GM23338 (cell line): ENCODE data around the gene C2orf81. TPM values are rescaled to one million over a fixed set of nuclear protein-coding genes. Genes with fewer than 3 reads are reported as not detected.
A peak's percentile ranks its signal among the peaks of the same experiment; 100 is the strongest.

Experiments
- ATAC-seq: fragments of 200-7000 bp; cut with Tn5 transposase; 3 replicates; pipeline ENCODE4 v1.9.1; 2020
- DNase-seq: peaks from one replicate; pipeline ENCODE4 v3.0.0-alpha.2; 2015; ENCODE audit warnings: low spot score
- H2AFZ ChIP-seq: fragments of 200-600 bp; sonication (generic); 2 replicates; pipeline ENCODE4 v1.8.0; 2016; ENCODE audit warnings: antibody characterized with exemption, mild to moderate bottlenecking, moderate library complexity
- H3F3A ChIP-seq: fragments of 200-600 bp; sonication (generic); replicated peaks from 2 replicates; pipeline ENCODE4 v1.8.0; 2017; ENCODE audit warnings: antibody characterized with exemption, mixed run types, low read depth
- H3K27ac ChIP-seq: fragments of 200-600 bp; sonication (generic); 2 replicates; pipeline ENCODE4 v1.6.1; 2016; ENCODE audit warnings: low read depth
- H3K27me3 ChIP-seq: fragments of 200-600 bp; sonication (generic); 2 replicates; pipeline ENCODE4 v1.8.0; 2016; ENCODE audit warnings: mild to moderate bottlenecking, mixed run types, moderate library complexity; ENCODE audit not compliant: insufficient read depth
- H3K36me3 ChIP-seq: fragments of 200-600 bp; sonication (generic); 2 replicates; pipeline ENCODE4 v1.8.0; 2016; ENCODE audit warnings: mild to moderate bottlenecking; ENCODE audit not compliant: insufficient read depth
- H3K4me1 ChIP-seq: fragments of 200-600 bp; sonication (generic); 2 replicates; pipeline ENCODE4 v1.8.0; 2016; ENCODE audit warnings: mild to moderate bottlenecking, moderate library complexity; ENCODE audit not compliant: insufficient read depth
- H3K4me2 ChIP-seq: fragments of 200-600 bp; sonication (generic); 2 replicates; pipeline ENCODE4 v1.7.1; 2017; ENCODE audit warnings: mixed run types
- H3K4me3 ChIP-seq: fragments of 200-600 bp; sonication (generic); 2 replicates; pipeline ENCODE4 v1.6.1; 2016; ENCODE audit warnings: mixed run types
- H3K79me2 ChIP-seq: fragments of 200-600 bp; sonication (generic); replicated peaks from 2 replicates; pipeline ENCODE4 v1.8.0; 2017; ENCODE audit warnings: mild to moderate bottlenecking; ENCODE audit not compliant: insufficient read depth
- H3K9me2 ChIP-seq: fragments of 200-600 bp; sonication (generic); 2 replicates; pipeline ENCODE4 v1.8.0; 2017; ENCODE audit not compliant: insufficient read depth
- H4K20me1 ChIP-seq: fragments of 200-600 bp; sonication (generic); replicated peaks from 2 replicates; pipeline ENCODE4 v1.8.0; 2017; ENCODE audit warnings: mild to moderate bottlenecking; ENCODE audit not compliant: insufficient read depth
- H3K27ac Mint-ChIP-seq: 2 replicates; pipeline ENCODE4 v1.8.0; 2020; ENCODE audit warnings: inconsistent platforms, mild to moderate bottlenecking, moderate library complexity, mixed read lengths
- H3K27me3 Mint-ChIP-seq: 3 replicates; pipeline ENCODE4 v1.8.0; 2022; ENCODE audit warnings: low read depth, mild to moderate bottlenecking, moderate library complexity, mixed read lengths, inconsistent platforms; ENCODE audit not compliant: insufficient read depth, poor library complexity
- H3K36me3 Mint-ChIP-seq: 3 replicates; pipeline ENCODE4 v1.8.0; 2021; ENCODE audit warnings: low read depth, mild to moderate bottlenecking, inconsistent platforms, moderate library complexity, mixed read lengths
- H3K4me1 Mint-ChIP-seq: 3 replicates; pipeline ENCODE4 v1.8.0; 2020; ENCODE audit warnings: mild to moderate bottlenecking, inconsistent platforms, mixed read lengths
- H3K4me3 Mint-ChIP-seq: 3 replicates; pipeline ENCODE4 v1.8.0; 2021; ENCODE audit warnings: moderate library complexity, mild to moderate bottlenecking, inconsistent platforms, mixed read lengths
- H3K9me3 Mint-ChIP-seq: 3 replicates; pipeline ENCODE4 v1.8.0; 2020; ENCODE audit warnings: moderate library complexity, mild to moderate bottlenecking, inconsistent platforms, mixed read lengths
- CREB1 ChIP-seq: fragments of 250-450 bp; sonication (Bioruptor Pico); IDR thresholded peaks from 2 replicates; pipeline ENCODE4 v1.5.0; 2020; ENCODE audit warnings: low read depth, mild to moderate bottlenecking, moderate library complexity
- EZH2 ChIP-seq: fragments of 200-600 bp; sonication (generic); IDR thresholded peaks from one replicate; pipeline ENCODE4 v1.8.0; 2017; ENCODE audit warnings: antibody characterized with exemption, mild to moderate bottlenecking, low read depth; ENCODE audit not compliant: unreplicated experiment
- EZH2phosphoT487 ChIP-seq: fragments of 200-600 bp; sonication (generic); IDR thresholded peaks from one replicate; pipeline ENCODE4 v1.8.1; 2018; ENCODE audit warnings: antibody characterized with exemption; ENCODE audit not compliant: unreplicated experiment
- JUNB ChIP-seq: IDR thresholded peaks from one replicate; pipeline ENCODE4 v1.6.1; 2016; ENCODE audit warnings: antibody characterized with exemption; ENCODE audit not compliant: unreplicated experiment
- POLR2AphosphoS5 ChIP-seq: IDR thresholded peaks from 2 replicates; pipeline ENCODE4 v1.6.1; 2016; ENCODE audit warnings: antibody characterized with exemption, low read depth
- STAT1 ChIP-seq: IDR thresholded peaks from one replicate; pipeline ENCODE4 v1.6.1; 2016; ENCODE audit warnings: antibody characterized with exemption; ENCODE audit not compliant: unreplicated experiment
- ZNF114 ChIP-seq: fragments of 250-450 bp; sonication (Bioruptor Pico); IDR thresholded peaks from 2 replicates; pipeline ENCODE4 v1.5.0; 2020; ENCODE audit warnings: mild to moderate bottlenecking, moderate library complexity
- ZNF331 ChIP-seq: fragments of 250-450 bp; sonication (Bioruptor Pico); IDR thresholded peaks from 2 replicates; pipeline ENCODE4 v1.5.0; 2020; ENCODE audit warnings: low read depth, mild to moderate bottlenecking, moderate library complexity
- polyA plus RNA-seq: library from polyadenylated mRNA; unstranded; fragments of >200 nt; fragmentation: Nextera tagmentation; extraction: Ambion mirVana; gene quantifications from 2 replicates; pipeline ENCODE4 v1.2.1, GENCODE V29; 2016
- total RNA-seq: library from RNA; depleted of rRNA; stranded (reverse); fragments of >200 nt; shearing (Covaris generic); gene quantifications from 2 replicates; pipeline ENCODE4 v1.2.3, GENCODE V29; 2014
- TF ChIP-seq, protein P1 (sequence below), 2 experiments: fragments of 200-600 bp in 1 of 2; sonication (generic) in 1 of 2; conservative IDR thresholded peaks; 2 replicates each; pipeline versions ENCODE4 v1.5.1 to v1.6.1; 2016 to 2017; ENCODE audit warnings: antibody characterized with exemption in 2 of 2, low read depth in 2 of 2, mild to moderate bottlenecking in 2 of 2, moderate library complexity in 1 of 2
- TF ChIP-seq, protein P2 (sequence below): IDR thresholded peaks from 2 replicates; pipeline ENCODE4 v1.6.1; 2016; ENCODE audit warnings: antibody characterized with exemption
- TF ChIP-seq, protein P3 (sequence below): IDR thresholded peaks from one replicate; pipeline ENCODE4 v1.6.1; 2018; ENCODE audit warnings: antibody characterized with exemption; ENCODE audit not compliant: unreplicated experiment

C2orf81 gene
- total and polyA plus RNA-seq, 2 experiments from 2014 or later = 3.8 to 4.6 TPM

DNA sequence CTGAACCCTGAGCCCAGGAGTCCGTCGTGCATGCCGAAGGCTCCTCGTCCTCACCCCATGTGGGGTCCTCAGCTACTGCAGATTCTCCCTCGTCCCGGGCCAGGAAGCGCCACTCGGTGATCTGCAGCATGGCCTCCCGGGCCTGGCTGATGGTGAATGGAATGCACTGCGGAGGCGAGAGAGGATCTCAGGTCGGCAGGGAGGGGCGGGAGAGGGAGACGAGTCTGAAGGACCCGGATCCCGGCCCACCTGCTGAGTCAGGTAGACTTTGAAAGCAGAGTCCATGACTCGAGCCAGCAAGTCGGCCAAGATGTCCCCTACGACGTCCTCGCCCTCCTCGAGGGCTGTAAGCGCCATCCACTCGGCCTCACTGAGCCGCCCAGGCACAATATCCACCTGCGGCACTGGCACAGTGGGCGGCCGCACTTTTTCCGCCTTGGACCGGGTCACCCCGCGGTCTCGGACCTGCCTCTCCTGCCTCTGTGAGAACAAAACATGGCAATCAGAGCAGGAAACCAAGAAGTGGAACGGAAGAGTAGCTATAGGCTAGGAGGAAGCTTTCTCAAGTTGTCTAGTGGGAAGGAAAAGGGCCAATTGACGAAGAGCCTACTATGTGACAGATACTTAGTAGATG, 5.5 kb downstream of the C2orf81 start:
- Mint-ChIP-seq H3K27me3 (peaks cover 40% of the 10 kb centered on the region), H3K4me1 (peaks cover 13% of the 10 kb centered on the region; the same call in 2 of the 3 replicates), H3K27ac (no peak overlapping the region), H3K9me3 (no peaks in the 10 kb centered on the region), H3K4me3 (peak overlapping the region; percentile 73), H3K36me3 (no peaks in the 10 kb centered on the region)
- Histone ChIP-seq H3K36me3 (no peaks in the 10 kb centered on the region), H2AFZ (peak overlapping the region; percentile 97), H3K4me3 (peak overlapping the region; percentile 71), H3K4me2 (peak overlapping the region; percentile 96), H3K79me2 (no peaks in the 10 kb centered on the region), H3K27ac (no peak overlapping the region), H3K27me3 (peaks cover 41% of the 10 kb centered on the region), H4K20me1 (no peaks in the 10 kb centered on the region), H3F3A (0 out of 2 replicates have a peak, but pooled peaks cover 2% of the 10 kb centered on the region), H3K9me2 (no peaks in the 10 kb centered on the region), H3K4me1 (peaks cover 16% of the 10 kb centered on the region)
- TF ChIP-seq CREB1 (no peak), EZH2 (no peak), ZNF331 (CRISPR knock-in tag) (no peak), ZNF114 (no peak), JUNB (no peak), EZH2phosphoT487 (no peak), POLR2AphosphoS5 (0 out of 2 replicates have a peak, but pooled peaks have one; percentile 56), STAT1 (no peak)
- TF ChIP-seq, protein P1, sequence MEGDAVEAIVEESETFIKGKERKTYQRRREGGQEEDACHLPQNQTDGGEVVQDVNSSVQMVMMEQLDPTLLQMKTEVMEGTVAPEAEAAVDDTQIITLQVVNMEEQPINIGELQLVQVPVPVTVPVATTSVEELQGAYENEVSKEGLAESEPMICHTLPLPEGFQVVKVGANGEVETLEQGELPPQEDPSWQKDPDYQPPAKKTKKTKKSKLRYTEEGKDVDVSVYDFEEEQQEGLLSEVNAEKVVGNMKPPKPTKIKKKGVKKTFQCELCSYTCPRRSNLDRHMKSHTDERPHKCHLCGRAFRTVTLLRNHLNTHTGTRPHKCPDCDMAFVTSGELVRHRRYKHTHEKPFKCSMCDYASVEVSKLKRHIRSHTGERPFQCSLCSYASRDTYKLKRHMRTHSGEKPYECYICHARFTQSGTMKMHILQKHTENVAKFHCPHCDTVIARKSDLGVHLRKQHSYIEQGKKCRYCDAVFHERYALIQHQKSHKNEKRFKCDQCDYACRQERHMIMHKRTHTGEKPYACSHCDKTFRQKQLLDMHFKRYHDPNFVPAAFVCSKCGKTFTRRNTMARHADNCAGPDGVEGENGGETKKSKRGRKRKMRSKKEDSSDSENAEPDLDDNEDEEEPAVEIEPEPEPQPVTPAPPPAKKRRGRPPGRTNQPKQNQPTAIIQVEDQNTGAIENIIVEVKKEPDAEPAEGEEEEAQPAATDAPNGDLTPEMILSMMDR (conservative IDR thresholded peaks at IDR 0.05; ENCODE audit: low read depth in 2 of 2) = no peak
- TF ChIP-seq, protein P2, sequence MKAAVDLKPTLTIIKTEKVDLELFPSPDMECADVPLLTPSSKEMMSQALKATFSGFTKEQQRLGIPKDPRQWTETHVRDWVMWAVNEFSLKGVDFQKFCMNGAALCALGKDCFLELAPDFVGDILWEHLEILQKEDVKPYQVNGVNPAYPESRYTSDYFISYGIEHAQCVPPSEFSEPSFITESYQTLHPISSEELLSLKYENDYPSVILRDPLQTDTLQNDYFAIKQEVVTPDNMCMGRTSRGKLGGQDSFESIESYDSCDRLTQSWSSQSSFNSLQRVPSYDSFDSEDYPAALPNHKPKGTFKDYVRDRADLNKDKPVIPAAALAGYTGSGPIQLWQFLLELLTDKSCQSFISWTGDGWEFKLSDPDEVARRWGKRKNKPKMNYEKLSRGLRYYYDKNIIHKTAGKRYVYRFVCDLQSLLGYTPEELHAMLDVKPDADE = 0 out of 2 replicates have a peak, but pooled peaks have one; percentile 17
- TF ChIP-seq, protein P3, sequence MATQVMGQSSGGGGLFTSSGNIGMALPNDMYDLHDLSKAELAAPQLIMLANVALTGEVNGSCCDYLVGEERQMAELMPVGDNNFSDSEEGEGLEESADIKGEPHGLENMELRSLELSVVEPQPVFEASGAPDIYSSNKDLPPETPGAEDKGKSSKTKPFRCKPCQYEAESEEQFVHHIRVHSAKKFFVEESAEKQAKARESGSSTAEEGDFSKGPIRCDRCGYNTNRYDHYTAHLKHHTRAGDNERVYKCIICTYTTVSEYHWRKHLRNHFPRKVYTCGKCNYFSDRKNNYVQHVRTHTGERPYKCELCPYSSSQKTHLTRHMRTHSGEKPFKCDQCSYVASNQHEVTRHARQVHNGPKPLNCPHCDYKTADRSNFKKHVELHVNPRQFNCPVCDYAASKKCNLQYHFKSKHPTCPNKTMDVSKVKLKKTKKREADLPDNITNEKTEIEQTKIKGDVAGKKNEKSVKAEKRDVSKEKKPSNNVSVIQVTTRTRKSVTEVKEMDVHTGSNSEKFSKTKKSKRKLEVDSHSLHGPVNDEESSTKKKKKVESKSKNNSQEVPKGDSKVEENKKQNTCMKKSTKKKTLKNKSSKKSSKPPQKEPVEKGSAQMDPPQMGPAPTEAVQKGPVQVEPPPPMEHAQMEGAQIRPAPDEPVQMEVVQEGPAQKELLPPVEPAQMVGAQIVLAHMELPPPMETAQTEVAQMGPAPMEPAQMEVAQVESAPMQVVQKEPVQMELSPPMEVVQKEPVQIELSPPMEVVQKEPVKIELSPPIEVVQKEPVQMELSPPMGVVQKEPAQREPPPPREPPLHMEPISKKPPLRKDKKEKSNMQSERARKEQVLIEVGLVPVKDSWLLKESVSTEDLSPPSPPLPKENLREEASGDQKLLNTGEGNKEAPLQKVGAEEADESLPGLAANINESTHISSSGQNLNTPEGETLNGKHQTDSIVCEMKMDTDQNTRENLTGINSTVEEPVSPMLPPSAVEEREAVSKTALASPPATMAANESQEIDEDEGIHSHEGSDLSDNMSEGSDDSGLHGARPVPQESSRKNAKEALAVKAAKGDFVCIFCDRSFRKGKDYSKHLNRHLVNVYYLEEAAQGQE = no peak
- ATAC-seq = peak; percentile 67
- peak; percentile 91 for DNase-seq
